ENCODE data around the gene EP400. TPM values are rescaled to one million over a fixed set of nuclear protein-coding genes. Genes with fewer than 3 reads are reported as not detected.

The EP400 gene
- total and polyA plus RNA-seq, 2 of the 8 experiments (the other 6 are each of a cell fraction or from before 2014, with no cell fraction given) = 13.1 to 69.7 TPM

DNA sequence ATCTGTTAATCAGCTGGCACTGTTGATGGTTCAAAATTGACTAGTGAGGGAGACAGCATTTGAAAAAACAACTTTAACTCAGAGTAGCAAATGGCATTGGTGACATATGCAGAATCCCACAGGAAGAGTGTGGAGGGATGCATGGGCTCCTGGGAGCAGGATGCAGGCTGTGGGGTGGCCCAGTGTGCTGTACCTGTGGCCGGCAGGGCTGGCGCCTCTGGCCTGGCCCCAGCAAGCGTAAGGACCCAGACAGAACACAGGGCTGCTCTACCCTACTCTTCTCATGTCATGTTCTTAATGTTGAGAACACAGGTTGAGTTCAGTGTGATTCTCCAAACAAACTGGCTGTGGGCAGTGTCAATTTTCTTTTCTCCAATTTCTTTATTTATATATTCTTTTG is 160.9 kb downstream of the EP400 start (continued):
- no peak for TF ChIP-seq CHD7 (IDR thresholded peaks at IDR 0.05; ENCODE audit: insufficient replicate concordance, low read length)

Measured in H1 (cell line).